Effector memory CD4-positive, alpha-beta T cell (primary cell): ENCODE data around the gene RNASEH2B.

Experiments used
- DNase-seq, 3 donors: peaks; one replicate each; pipeline ENCODE4 v3.0.0-alpha.2; 2020
- H3K27ac ChIP-seq: 2 replicates; pipeline ENCODE4 v1.7.0; 2013; ENCODE audit warnings: mild to moderate bottlenecking, low read length, moderate library complexity; ENCODE audit not compliant: insufficient read depth, poor library complexity, severe bottlenecking
- H3K27me3 ChIP-seq: replicated peaks from 2 replicates; pipeline ENCODE4 v1.7.0; 2013; ENCODE audit warnings: mild to moderate bottlenecking, low read length; ENCODE audit not compliant: insufficient read depth, control insufficient read depth, poor library complexity, severe bottlenecking
- H3K36me3 ChIP-seq: 2 replicates; pipeline ENCODE4 v1.7.0; 2013; ENCODE audit warnings: mild to moderate bottlenecking, low read length, moderate library complexity; ENCODE audit not compliant: control insufficient read depth, insufficient read depth
- H3K4me1 ChIP-seq: 2 replicates; pipeline ENCODE4 v1.7.0; 2013; ENCODE audit warnings: low read length, mild to moderate bottlenecking; ENCODE audit not compliant: control insufficient read depth, insufficient read depth, poor library complexity, severe bottlenecking
- H3K4me3 ChIP-seq: 2 replicates; pipeline ENCODE4 v1.7.0; 2013; ENCODE audit warnings: low read length, low read depth, mild to moderate bottlenecking; ENCODE audit not compliant: insufficient read depth, poor library complexity, severe bottlenecking
- H3K9me3 ChIP-seq: 2 replicates; pipeline ENCODE4 v1.7.0; 2013; ENCODE audit warnings: mild to moderate bottlenecking, low read length, moderate library complexity; ENCODE audit not compliant: control insufficient read depth

RNASEH2B gene

DNA sequence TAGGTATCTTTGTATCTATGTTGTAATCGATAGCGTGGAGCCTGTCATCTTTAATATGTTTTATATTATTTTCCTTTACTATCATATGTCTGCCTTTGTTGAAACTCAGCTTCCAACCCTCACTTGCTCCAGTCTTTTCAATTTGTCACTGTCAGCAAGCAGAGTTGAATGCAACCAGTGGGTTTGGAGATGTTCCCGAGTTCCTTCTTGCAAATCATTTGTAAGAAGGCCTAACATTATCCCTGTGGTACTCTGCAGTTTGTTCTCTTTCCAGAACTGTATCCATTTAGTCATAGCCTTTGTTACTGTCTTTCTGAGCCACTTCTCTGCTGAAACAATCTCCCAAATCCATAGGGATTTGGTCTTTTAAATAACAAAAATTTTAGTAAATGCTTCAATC, 41.8 kb downstream of the RNASEH2B start:
- H3K27me3 ChIP-seq = no peaks in the 10 kb centered on the region
- H3K9me3 ChIP-seq = no peaks in the 10 kb centered on the region
- H3K36me3 ChIP-seq = peaks cover 30% of the 10 kb centered on the region
- no peak overlapping the region for H3K4me3 ChIP-seq
- no peak for DNase-seq
- no peaks in the 10 kb centered on the region for H3K4me1 ChIP-seq
- H3K27ac ChIP-seq = no peak overlapping the region

DNA sequence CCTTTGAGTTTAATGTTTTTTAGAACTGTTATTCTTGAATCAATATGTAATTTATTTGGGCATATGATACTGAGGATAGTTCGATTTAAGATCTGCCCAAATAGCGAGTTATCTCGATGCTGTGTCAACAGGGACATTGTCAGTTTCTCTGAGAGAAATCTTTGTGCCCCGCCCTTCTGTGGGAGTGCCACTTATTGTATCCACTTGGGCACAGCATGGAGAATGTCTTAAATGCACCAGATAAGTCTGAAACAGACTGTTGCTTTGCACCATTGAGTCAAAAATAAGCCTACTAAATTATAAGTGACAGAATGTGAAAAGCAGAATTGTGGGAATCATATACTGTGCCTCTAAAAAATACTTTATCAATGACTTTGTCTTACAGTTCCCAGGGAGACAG, 45.6 kb downstream of the RNASEH2B start:
- Histone ChIP-seq H3K27ac (no peak overlapping the region), H3K27me3 (no peaks in the 10 kb centered on the region), H3K4me3 (no peak overlapping the region), H3K9me3 (no peaks in the 10 kb centered on the region), H3K4me1 (no peaks in the 10 kb centered on the region), H3K36me3 (peaks cover 14% of the 10 kb centered on the region)
- DNase-seq = no peak

DNA sequence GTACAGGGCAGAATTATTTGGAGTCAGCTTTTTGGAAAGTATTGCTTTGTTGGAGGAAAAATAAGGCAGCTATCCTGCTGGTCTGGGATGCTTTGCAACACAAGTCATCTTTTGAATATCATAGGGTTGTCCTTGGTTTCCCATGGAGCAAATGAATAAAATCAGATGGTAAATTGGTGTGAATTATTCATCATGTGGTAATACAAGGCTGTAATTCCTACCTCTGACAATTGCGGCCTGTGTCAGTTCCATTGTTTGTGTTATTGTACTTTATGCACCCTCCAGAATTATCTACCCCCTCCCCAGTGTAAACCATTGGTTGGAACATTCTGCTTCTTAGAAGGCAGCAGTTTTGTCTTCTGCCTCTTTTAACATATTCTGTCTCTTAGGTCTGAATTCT, 46.2 kb downstream of the RNASEH2B start:
- Histone ChIP-seq H3K4me3 (no peak overlapping the region), H3K9me3 (no peaks in the 10 kb centered on the region), H3K36me3 (peaks cover 13% of the 10 kb centered on the region), H3K27ac (no peak overlapping the region), H3K27me3 (no peaks in the 10 kb centered on the region), H3K4me1 (no peaks in the 10 kb centered on the region)
- no peak for DNase-seq

DNA sequence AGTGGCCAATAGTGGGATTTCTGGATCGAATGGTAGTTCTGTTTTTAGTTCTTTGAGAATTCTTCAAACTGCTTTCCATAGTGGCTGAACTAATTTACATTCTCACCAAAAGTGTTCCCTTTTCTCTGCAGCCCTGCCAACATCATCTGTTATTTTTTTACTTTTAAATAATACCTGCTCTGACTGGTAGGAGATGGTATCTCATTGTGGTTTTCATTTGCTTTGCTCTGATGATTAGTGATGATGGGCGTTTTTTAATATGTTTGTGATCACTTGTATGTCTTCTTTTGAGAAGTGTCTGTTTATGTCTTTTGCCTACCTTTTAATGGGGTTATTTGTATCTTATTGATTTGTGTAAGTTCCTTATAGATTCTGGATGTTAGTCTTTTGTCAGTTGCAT, 48.0 kb downstream of the RNASEH2B start:
- Histone ChIP-seq H3K36me3 (peaks cover 18% of the 10 kb centered on the region), H3K4me1 (no peaks in the 10 kb centered on the region), H3K27me3 (no peaks in the 10 kb centered on the region), H3K27ac (no peak overlapping the region), H3K9me3 (no peaks in the 10 kb centered on the region), H3K4me3 (no peak overlapping the region)
- DNase-seq = no peak

DNA sequence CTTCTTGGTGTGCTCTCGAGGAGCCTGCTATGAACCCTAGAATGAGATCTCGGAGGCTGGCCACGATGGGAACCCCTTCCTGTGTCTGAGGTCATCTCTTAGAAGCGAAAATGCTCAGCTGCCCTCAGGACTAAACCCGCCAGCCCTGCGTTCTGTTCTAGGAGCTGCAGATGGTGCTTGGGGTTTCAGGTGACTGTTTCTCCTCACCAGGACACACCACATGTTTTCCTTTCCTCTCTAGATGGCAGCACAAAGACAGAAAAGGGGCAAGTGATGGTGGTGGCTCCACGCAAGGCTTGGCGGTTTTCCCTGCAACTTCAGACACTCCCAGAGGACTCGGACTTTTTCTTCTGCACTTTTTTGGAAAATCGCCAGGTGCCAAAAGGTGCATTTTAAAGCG, 60.1 kb downstream of the RNASEH2B start:
- H3K27ac ChIP-seq = no peak overlapping the region
- peaks cover 24% of the 10 kb centered on the region for H3K36me3 ChIP-seq
- H3K27me3 ChIP-seq = no peaks in the 10 kb centered on the region
- H3K4me1 ChIP-seq = no peaks in the 10 kb centered on the region
- no peak overlapping the region for H3K4me3 ChIP-seq
- no peaks in the 10 kb centered on the region for H3K9me3 ChIP-seq
- no peak for DNase-seq

DNA sequence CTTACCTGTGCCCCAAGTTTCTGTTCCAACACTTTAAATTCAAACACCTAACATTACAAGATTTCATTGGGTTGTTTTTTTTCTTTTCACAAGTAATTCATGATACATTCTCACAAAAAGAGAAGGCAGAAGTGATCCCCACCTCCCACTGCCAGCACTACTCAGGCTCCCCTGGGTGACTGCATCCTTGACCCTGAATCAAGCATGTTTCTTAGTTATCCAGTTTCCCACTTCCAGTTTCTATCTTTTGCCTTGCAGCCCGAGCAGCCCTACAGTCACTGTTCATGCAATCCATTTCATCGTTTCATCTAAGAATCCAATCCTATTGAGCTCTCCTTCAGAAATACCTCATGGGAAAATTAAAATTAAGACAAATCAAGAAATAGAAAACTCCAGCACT, 61.4 kb downstream of the RNASEH2B start:
- Histone ChIP-seq H3K4me1 (no peaks in the 10 kb centered on the region), H3K4me3 (no peak overlapping the region), H3K27me3 (no peaks in the 10 kb centered on the region), H3K27ac (no peak overlapping the region), H3K9me3 (no peaks in the 10 kb centered on the region), H3K36me3 (peaks cover 16% of the 10 kb centered on the region)
- no peak for DNase-seq

DNA sequence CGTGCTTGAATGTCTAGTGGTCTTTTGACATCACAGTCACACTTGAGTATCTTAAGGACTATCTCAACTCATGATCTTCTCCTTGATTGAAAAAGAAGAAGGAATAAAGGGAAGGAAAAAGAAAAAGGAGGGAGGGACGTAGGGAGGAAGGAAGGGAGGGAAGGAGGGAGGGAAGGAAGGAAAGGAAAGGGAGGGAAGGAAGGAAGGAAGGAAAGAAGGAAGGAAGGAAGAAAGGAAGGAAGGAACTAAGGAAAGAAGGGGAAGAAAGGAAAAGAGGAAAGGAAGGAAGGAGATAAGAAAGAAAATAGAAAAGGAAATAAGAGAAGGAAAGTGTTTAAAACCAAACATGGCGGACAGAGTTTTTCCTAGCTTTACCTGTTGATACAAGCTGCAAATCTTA, 64.7 kb downstream of the RNASEH2B start:
- DNase-seq = no peak
- Histone ChIP-seq H3K36me3 (peaks cover 16% of the 10 kb centered on the region), H3K27ac (no peak overlapping the region), H3K4me1 (no peaks in the 10 kb centered on the region), H3K27me3 (no peaks in the 10 kb centered on the region), H3K4me3 (no peak overlapping the region), H3K9me3 (no peaks in the 10 kb centered on the region)

DNA sequence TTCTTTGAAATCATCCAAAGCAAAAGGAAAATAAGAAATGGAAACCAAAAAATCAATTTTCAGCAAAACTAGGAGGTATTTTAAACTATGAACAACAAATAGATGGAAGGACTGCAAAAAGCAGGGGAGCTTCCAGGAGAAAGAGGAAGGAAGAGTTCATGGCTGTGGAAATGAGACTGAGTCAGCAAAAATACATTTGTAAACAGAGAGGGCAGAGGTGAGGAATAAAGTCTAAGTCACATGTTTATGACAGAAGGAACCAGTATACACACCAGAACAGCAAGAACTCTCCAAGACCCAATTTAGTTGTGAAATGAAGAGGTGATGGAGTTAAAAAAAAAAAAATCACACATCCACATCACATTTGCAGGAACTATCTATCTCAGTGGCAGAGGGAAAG, 69.6 kb downstream of the RNASEH2B start:
- Histone ChIP-seq H3K36me3 (no peaks in the 10 kb centered on the region), H3K27me3 (no peaks in the 10 kb centered on the region), H3K9me3 (no peaks in the 10 kb centered on the region), H3K4me3 (no peak overlapping the region), H3K27ac (no peak overlapping the region), H3K4me1 (no peaks in the 10 kb centered on the region)
- no peak for DNase-seq

DNA sequence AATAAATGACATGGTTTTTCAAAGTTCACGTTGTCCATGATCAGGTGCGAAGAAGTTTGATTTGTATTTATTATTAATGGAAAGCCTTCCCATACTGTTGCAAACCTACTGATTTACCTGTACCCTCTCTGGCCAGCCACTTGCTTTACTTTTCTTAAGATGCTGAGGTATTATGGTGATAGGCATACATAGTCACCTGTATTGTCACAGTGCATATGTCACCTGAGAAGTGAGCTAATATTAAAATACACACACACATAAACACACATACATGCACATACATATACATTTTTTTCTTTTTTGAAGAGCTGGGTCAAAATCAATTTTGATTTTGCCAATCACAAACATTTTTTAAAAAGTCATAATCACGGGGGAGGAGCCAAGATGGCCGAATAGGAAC, 72.1 kb downstream of the RNASEH2B start:
- H3K27me3 ChIP-seq = no peaks in the 10 kb centered on the region
- DNase-seq = no peak
- H3K4me3 ChIP-seq = no peak overlapping the region
- H3K36me3 ChIP-seq = no peaks in the 10 kb centered on the region
- no peak overlapping the region for H3K27ac ChIP-seq
- no peaks in the 10 kb centered on the region for H3K9me3 ChIP-seq
- no peaks in the 10 kb centered on the region for H3K4me1 ChIP-seq

DNA sequence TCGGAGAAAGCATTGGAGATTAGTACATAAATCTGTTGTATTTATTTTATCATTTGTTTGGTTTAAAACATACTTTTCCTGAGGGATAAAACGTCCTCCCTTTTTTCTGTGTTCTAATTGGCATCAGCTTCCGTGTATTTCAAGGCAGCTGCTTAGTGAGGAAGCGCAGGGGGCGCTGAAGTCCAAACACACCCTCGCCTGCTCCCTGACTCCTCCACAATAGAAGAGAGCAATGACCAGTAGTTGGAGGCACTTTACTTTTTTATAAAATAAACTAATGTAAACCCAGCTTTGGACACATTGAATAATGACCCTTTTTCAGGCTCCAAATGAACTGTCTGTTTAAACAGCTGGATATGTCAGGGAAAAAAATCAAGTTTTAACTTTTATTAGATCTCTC, 79.9 kb downstream of the RNASEH2B start:
- Histone ChIP-seq H3K4me3 (no peak overlapping the region), H3K9me3 (no peaks in the 10 kb centered on the region), H3K27me3 (no peaks in the 10 kb centered on the region), H3K36me3 (no peaks in the 10 kb centered on the region), H3K27ac (no peak overlapping the region), H3K4me1 (peaks cover 4% of the 10 kb centered on the region)
- DNase-seq = no peak
